Neural progenitor cell (in vitro differentiated cells): Measurements from ENCODE around the gene RALGDS.

Source experiments
- EZH2 ChIP-seq: fragments of 200-600 bp; sonication (generic); IDR thresholded peaks from 2 replicates; pipeline ENCODE4 v1.6.1; 2017; ENCODE audit warnings: antibody characterized with exemption, mild to moderate bottlenecking, moderate library complexity
- EZH2phosphoT487 ChIP-seq: fragments of 200-600 bp; sonication (generic); IDR thresholded peaks from 2 replicates; pipeline ENCODE4 v1.6.1; 2017; ENCODE audit warnings: antibody characterized with exemption
- TF ChIP-seq, protein P1 (sequence below): fragments of 200-600 bp; sonication (generic); IDR thresholded peaks from 2 replicates; pipeline ENCODE4 v1.5.1; 2017; ENCODE audit warnings: antibody characterized with exemption, mild to moderate bottlenecking

- TF ChIP-seq, protein P1, sequence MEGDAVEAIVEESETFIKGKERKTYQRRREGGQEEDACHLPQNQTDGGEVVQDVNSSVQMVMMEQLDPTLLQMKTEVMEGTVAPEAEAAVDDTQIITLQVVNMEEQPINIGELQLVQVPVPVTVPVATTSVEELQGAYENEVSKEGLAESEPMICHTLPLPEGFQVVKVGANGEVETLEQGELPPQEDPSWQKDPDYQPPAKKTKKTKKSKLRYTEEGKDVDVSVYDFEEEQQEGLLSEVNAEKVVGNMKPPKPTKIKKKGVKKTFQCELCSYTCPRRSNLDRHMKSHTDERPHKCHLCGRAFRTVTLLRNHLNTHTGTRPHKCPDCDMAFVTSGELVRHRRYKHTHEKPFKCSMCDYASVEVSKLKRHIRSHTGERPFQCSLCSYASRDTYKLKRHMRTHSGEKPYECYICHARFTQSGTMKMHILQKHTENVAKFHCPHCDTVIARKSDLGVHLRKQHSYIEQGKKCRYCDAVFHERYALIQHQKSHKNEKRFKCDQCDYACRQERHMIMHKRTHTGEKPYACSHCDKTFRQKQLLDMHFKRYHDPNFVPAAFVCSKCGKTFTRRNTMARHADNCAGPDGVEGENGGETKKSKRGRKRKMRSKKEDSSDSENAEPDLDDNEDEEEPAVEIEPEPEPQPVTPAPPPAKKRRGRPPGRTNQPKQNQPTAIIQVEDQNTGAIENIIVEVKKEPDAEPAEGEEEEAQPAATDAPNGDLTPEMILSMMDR, result no peak
- TF ChIP-seq EZH2, result no peak
- TF ChIP-seq EZH2phosphoT487, result no peak
These were observed 22.6 kb upstream of the RALGDS start for GRCh38 chr9:133143639-133144141.
